Measurements from ENCODE around the gene ATG13. TPM values are rescaled to one million over a fixed set of nuclear protein-coding genes. Genes with fewer than 3 reads are reported as not detected.

The ATG13 gene
- total and polyA plus RNA-seq, 2 of the 4 experiments (the other 2 are of a cell fraction), result 43.0 to 49.7 TPM

DNA sequence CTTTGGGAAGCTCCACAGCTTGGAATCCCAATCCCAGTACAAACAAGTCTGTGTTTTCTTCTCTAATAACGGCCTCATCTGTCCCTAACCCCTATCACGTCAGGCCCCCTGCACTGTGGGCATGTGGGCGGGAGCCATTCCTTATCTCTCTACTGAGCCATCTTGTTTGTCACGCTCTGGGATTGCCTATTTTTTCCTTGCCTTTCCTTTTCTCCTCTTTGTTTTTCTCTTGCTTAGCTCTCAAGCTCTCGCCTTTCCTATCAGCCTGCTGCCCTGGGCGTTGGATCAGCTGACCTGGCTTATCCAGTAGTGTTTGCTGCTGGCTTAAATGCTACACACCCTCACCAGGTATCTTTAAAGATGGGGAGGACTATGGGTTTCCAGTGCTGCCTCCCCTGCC is 47.3 kb downstream of the ATG13 start:
- Histone ChIP-seq H2AK9ac (replicated peaks; ENCODE audit: low read depth, low read length, poor library complexity) (no peak overlapping the region), H2BK20ac (ENCODE audit: low read depth, low read length) (no peak overlapping the region), H4K91ac (ENCODE audit: insufficient read depth, low read depth, low read length) (no peak overlapping the region), H3K4me1 (ENCODE audit: control insufficient read depth, insufficient read depth, low read length) (peaks cover 5% of the 10 kb centered on the region), H2BK120ac (ENCODE audit: low read depth, low read length) (no peak overlapping the region), H4K5ac (ENCODE audit: low read depth, low read length) (no peak overlapping the region), H3K4me2 (ENCODE audit: low read depth, low read length) (no peak overlapping the region), H4K8ac (ENCODE audit: low read depth in 2 of 2, low read length in 2 of 2) (no peak overlapping the region), H3K23ac (ENCODE audit: low read depth, low read length) (no peak overlapping the region), H3K9me3 (ENCODE audit: control insufficient read depth, insufficient read depth, low read length) (no peaks in the 10 kb centered on the region), H3K36me3 (ENCODE audit: control insufficient read depth, insufficient read depth, low read length) (peaks cover 46% of the 10 kb centered on the region), H3K18ac (ENCODE audit: low read depth, low read length) (no peak overlapping the region), H3K4me3 (ENCODE audit: insufficient read depth, low read depth, low read length) (no peak overlapping the region), H3K9me1 (ENCODE audit: insufficient read depth, low read length) (peaks cover 12% of the 10 kb centered on the region), H3K4ac (ENCODE audit: low read depth, low read length) (no peak overlapping the region), H3K56ac (ENCODE audit: extremely low read depth, insufficient read depth, low read length) (no peak overlapping the region), H2AFZ (replicated peaks; ENCODE audit: low read length, poor library complexity) (no peak overlapping the region), H3K27me3 (ENCODE audit: control insufficient read depth, insufficient read depth, low read length) (no peaks in the 10 kb centered on the region), H2AK5ac (ENCODE audit: low read depth, low read length) (no peak overlapping the region), H3K9ac (ENCODE audit: low read depth, low read length) (no peak overlapping the region), H3K79me1 (ENCODE audit: low read depth in 1 of 2, low read length in 2 of 2) (peaks cover 0 to 8% of the 10 kb centered on the region in 2 experiments; a peak in 2 of 4 replicates), H2BK15ac (ENCODE audit: low read depth, low read length) (no peak overlapping the region), H2BK5ac (ENCODE audit: low read depth, low read length, poor library complexity, severe bottlenecking) (no peak overlapping the region), H4K20me1 (ENCODE audit: insufficient read depth, low read length) (no peaks in the 10 kb centered on the region), H3K14ac (replicated peaks; ENCODE audit: low read depth, low read length) (no peak overlapping the region), H3K27ac (ENCODE audit: insufficient read depth, low read length) (no peak overlapping the region)
- in situ Hi-C loops (cut with MboI; ENCODE audit: low sequenced_read_pairs) (no loop called here), dilution Hi-C loops (cut with HindIII; ENCODE audit: low sequenced_read_pairs, unreplicated experiment) (no loop called here), intact Hi-C loops (cut with micrococcal nuclease) (no loop called here)
- 47% methylated on average over 2 of the region's 6 CpGs; no CpG with 5 or more reads in 1 of the 2 experiments for WGBS, 2 experiments (ENCODE audit: extremely low coverage in 2 of 2, insufficient read length in 1 of 2)
- DNase-seq, result no peak
- no peak for ATAC-seq (ENCODE audit: low read depth)
- BruUV-seq (replicated peaks), result no TSS peak
- CTCF ChIA-PET, result no interaction called here
- POLR2A ChIA-PET (ENCODE audit: unreplicated experiment), result no interaction called here
- TF ChIP-seq, protein P1, sequence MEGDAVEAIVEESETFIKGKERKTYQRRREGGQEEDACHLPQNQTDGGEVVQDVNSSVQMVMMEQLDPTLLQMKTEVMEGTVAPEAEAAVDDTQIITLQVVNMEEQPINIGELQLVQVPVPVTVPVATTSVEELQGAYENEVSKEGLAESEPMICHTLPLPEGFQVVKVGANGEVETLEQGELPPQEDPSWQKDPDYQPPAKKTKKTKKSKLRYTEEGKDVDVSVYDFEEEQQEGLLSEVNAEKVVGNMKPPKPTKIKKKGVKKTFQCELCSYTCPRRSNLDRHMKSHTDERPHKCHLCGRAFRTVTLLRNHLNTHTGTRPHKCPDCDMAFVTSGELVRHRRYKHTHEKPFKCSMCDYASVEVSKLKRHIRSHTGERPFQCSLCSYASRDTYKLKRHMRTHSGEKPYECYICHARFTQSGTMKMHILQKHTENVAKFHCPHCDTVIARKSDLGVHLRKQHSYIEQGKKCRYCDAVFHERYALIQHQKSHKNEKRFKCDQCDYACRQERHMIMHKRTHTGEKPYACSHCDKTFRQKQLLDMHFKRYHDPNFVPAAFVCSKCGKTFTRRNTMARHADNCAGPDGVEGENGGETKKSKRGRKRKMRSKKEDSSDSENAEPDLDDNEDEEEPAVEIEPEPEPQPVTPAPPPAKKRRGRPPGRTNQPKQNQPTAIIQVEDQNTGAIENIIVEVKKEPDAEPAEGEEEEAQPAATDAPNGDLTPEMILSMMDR (conservative IDR thresholded peaks at IDR 0.05; ENCODE audit: low read depth, low read length), result no peak
- TF ChIP-seq SMC3 (IDR thresholded peaks at IDR 0.05; ENCODE audit: low read depth, low read length) (no peak), NFE2L2 (IDR thresholded peaks at IDR 0.05; ENCODE audit: low read depth, low read length) (no peak), MXI1 (IDR thresholded peaks at IDR 0.05; ENCODE audit: borderline replicate concordance, low read depth, low read length) (no peak), CHD1 (IDR thresholded peaks at IDR 0.05; ENCODE audit: low read depth, low read length) (no peak), RFX5 (IDR thresholded peaks at IDR 0.05; ENCODE audit: low read depth, low read length) (no peak), FOS (IDR thresholded peaks at IDR 0.05; ENCODE audit: low read depth, low read length) (no peak), RCOR1 (IDR thresholded peaks at IDR 0.05; ENCODE audit: insufficient replicate concordance, low read length) (no peak), RAD21 (IDR thresholded peaks at IDR 0.05; ENCODE audit: low read length) (no peak), BHLHE40 (IDR thresholded peaks at IDR 0.05; ENCODE audit: low read depth, low read length) (no peak)

Data from IMR-90 (cell line).